ENCODE data around the gene DPP10. TPM values are rescaled to one million over a fixed set of nuclear protein-coding genes. Genes with fewer than 3 reads are reported as not detected.

DPP10 gene
- total RNA-seq, 1 experiment from 2014 or later, result not detected

DNA sequence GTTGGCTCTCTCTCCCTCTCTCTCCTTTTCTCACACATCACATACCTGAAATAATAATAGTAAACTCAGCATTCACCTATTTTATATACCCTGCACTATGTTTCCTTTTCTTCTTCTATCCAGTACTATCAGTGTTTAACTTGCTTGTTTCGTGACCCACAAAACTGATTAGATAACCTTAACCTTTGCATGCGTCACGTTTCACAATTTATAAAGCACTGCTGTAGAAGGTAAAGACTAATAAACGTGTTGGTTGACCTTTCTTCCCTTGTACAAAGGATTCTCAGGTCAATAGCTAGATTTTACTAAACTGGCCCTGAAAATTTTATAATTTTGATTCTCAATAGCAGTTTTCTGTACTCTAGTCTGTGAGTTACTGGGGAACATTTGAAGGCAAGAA lies 791.7 kb downstream of the DPP10 start:
- ChIA-PET POLR2A (no interaction called here), CTCF (no interaction called here)
- Histone ChIP-seq H3K9me3 (ENCODE audit: control insufficient read depth, insufficient read depth, low read depth, low read length) (no peaks in the 10 kb centered on the region), H3K36me3 (ENCODE audit: control insufficient read depth, insufficient read depth, low read length) (no peaks in the 10 kb centered on the region), H3K27ac (ENCODE audit: low read length) (no peak overlapping the region), H3K4me1 (ENCODE audit: control insufficient read depth, insufficient read depth, low read length) (no peaks in the 10 kb centered on the region), H3K27me3 (ENCODE audit: control insufficient read depth, insufficient read depth, low read length) (no peaks in the 10 kb centered on the region), H3K4me3 (ENCODE audit: low read depth in 2 of 2, low read length in 2 of 2) (no peak overlapping the region)
- intact Hi-C loops (cut with micrococcal nuclease; ENCODE audit: unreplicated experiment) (no loop called here), in situ Hi-C loops (cut with HindIII; ENCODE audit: low pct_unique_long_range_greater_than_20kb, low sequenced_read_pairs) (no loop called here)
- no peak for ATAC-seq
- no TSS peak for BruUV-seq (replicated peaks)
- TF ChIP-seq, protein P1, sequence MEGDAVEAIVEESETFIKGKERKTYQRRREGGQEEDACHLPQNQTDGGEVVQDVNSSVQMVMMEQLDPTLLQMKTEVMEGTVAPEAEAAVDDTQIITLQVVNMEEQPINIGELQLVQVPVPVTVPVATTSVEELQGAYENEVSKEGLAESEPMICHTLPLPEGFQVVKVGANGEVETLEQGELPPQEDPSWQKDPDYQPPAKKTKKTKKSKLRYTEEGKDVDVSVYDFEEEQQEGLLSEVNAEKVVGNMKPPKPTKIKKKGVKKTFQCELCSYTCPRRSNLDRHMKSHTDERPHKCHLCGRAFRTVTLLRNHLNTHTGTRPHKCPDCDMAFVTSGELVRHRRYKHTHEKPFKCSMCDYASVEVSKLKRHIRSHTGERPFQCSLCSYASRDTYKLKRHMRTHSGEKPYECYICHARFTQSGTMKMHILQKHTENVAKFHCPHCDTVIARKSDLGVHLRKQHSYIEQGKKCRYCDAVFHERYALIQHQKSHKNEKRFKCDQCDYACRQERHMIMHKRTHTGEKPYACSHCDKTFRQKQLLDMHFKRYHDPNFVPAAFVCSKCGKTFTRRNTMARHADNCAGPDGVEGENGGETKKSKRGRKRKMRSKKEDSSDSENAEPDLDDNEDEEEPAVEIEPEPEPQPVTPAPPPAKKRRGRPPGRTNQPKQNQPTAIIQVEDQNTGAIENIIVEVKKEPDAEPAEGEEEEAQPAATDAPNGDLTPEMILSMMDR (IDR thresholded peaks at IDR 0.05), result no peak
- no peak for TF ChIP-seq SIN3A (IDR thresholded peaks at IDR 0.05; ENCODE audit: borderline replicate concordance, insufficient read depth, low read depth, low read length)
- TF ChIP-seq, protein P2, sequence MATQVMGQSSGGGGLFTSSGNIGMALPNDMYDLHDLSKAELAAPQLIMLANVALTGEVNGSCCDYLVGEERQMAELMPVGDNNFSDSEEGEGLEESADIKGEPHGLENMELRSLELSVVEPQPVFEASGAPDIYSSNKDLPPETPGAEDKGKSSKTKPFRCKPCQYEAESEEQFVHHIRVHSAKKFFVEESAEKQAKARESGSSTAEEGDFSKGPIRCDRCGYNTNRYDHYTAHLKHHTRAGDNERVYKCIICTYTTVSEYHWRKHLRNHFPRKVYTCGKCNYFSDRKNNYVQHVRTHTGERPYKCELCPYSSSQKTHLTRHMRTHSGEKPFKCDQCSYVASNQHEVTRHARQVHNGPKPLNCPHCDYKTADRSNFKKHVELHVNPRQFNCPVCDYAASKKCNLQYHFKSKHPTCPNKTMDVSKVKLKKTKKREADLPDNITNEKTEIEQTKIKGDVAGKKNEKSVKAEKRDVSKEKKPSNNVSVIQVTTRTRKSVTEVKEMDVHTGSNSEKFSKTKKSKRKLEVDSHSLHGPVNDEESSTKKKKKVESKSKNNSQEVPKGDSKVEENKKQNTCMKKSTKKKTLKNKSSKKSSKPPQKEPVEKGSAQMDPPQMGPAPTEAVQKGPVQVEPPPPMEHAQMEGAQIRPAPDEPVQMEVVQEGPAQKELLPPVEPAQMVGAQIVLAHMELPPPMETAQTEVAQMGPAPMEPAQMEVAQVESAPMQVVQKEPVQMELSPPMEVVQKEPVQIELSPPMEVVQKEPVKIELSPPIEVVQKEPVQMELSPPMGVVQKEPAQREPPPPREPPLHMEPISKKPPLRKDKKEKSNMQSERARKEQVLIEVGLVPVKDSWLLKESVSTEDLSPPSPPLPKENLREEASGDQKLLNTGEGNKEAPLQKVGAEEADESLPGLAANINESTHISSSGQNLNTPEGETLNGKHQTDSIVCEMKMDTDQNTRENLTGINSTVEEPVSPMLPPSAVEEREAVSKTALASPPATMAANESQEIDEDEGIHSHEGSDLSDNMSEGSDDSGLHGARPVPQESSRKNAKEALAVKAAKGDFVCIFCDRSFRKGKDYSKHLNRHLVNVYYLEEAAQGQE (IDR thresholded peaks at IDR 0.05; ENCODE audit: insufficient read depth in 1 of 2, low read depth in 2 of 2, low read length in 1 of 2), result no peak
- TF ChIP-seq TCF7L2 (IDR thresholded peaks at IDR 0.05; ENCODE audit: low read depth, low read length), result no peak
- TF ChIP-seq POLR2AphosphoS5 (IDR thresholded peaks at IDR 0.05; ENCODE audit: low read depth, low read length), result no peak
- no peak for DNase-seq (ENCODE audit: low read depth, low spot score)

DNA sequence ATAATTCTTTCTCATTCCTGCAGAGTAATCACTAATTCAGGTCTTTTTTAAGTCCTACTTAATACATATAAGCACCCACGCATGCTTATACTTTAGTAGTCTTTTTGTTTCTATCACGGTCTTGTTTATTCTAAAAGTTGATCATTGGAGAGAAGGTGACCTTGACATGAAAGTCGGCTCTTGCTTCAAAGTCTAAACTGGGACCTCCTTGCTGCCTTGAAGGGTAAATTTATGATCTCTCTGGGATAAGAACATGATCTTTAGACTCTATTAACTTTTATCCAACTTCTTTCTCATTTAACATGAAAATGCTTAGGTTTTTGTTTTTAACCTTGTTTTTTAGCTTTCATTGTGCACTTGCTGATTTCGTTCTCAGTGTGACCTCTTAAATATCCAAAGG lies 792.3 kb downstream of the DPP10 start:
- BruUV-seq (replicated peaks), result no TSS peak
- Histone ChIP-seq H3K4me3 (ENCODE audit: low read depth in 2 of 2, low read length in 2 of 2) (no peak overlapping the region), H3K27ac (ENCODE audit: low read length) (no peak overlapping the region), H3K9me3 (ENCODE audit: control insufficient read depth, insufficient read depth, low read depth, low read length) (no peaks in the 10 kb centered on the region), H3K36me3 (ENCODE audit: control insufficient read depth, insufficient read depth, low read length) (no peaks in the 10 kb centered on the region), H3K4me1 (ENCODE audit: control insufficient read depth, insufficient read depth, low read length) (no peaks in the 10 kb centered on the region), H3K27me3 (ENCODE audit: control insufficient read depth, insufficient read depth, low read length) (no peaks in the 10 kb centered on the region)
- intact Hi-C loops (cut with micrococcal nuclease; ENCODE audit: unreplicated experiment) (no loop called here), in situ Hi-C loops (cut with HindIII; ENCODE audit: low pct_unique_long_range_greater_than_20kb, low sequenced_read_pairs) (no loop called here)
- CTCF ChIA-PET, result no interaction called here
- no peak for DNase-seq (ENCODE audit: low read depth, low spot score)
- no peak for ATAC-seq
- TF ChIP-seq TCF7L2 (IDR thresholded peaks at IDR 0.05; ENCODE audit: low read depth, low read length), result no peak
- TF ChIP-seq POLR2AphosphoS5 (IDR thresholded peaks at IDR 0.05; ENCODE audit: low read depth, low read length), result no peak
- TF ChIP-seq, protein P1 (IDR thresholded peaks at IDR 0.05), result no peak
- POLR2A ChIA-PET, result no interaction called here
